Measurements from ENCODE around the gene TNFRSF9.
"Not testable (repeated sequence)": the region's sequence is repeated elsewhere in the genome, so short reads cannot be mapped to it uniquely, and the experiment has no call there.

Gene TNFRSF9

DNA sequence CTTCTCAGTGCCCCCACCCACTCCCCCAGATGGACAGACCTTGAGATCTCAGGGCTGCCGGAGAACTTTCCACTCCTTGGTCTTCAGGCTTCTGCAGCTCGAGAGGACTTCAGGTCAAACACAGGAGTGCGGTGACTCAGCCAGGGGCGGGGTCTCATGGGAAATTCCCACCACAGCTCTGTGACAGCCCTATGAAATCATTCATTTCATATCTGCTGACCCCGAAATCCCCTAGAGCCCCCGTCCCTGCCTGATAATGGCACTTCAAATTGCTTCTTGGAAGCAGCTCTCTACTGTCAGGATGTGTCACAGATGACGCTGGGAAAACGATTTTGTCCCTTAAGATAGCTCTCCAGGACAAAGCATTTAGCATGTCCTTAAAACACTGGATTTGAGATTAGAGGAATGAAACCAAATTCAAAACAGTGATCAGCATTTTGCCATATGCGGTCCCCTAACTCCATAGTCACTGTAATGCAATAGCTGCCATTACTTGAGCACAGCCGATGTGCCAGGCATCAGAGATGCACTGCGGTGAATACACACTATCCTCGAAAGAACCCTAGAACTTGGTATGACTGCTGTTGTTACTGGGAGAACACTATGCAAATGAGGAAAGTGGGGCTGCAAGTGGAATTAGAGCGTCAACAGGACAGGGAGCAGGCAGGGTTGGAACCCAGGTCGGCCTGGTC is at the start of gene TNFRSF9:
Gene TNFRSF9 (minus strand): TSS at position 95 of the 692 bp plus-strand sequence. CDS start 845 bp downstream, outside the sequence.
- peak; percentile 75 to 84 for DNase-seq (ENCODE audit: low read depth in 2 of 2)

DNA sequence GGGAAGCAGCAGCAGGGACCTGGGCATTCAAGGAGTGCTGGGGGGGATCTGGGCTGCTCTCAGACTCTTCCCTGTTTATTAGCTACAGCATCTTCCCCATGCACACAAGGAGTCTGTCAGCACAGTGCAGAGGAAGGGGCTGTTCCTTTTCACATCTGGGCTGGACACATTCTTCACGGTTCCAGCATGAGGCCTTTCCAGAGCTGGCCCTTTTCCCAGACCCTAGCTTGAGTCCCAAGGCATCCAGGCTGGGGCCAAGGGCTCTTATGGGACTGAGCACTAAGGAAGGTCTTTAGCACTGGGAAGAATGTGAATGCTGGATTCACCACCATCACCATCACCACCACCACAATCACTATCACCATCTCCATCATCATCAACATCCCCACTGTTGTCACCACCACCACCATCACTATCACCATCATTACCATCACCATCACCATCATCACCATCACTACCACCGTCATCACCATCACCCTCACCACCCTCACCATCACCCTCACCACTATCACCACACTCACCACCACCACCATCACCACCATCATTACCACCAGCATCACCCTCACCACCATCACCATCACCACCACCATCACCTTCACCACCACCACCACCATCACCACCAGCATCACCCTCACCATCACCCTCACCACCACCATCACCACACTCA is 49.3 kb upstream of the TNFRSF9 start:
- DNase-seq (ENCODE audit: low read depth in 2 of 2) = no peak

DNA sequence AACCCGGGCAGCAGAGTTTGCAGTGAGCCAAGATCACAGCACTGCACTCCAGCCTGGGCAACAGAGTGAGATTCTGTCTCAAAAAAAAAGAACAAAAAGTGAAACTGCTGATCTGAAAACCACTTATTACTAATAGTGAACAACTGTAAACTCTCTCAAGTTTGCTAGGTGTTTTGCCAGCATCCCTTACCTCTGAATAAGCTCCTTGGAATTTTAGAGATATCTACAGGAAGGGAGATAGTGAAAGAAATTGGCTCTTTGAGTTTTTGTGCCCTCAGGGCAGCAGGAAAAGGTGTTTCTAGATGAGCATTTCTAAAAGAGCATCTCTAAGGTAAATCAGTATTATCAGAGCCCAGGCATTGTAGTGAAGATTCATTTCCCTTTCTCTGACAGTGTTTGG is 47.9 kb upstream of the TNFRSF9 start:
- no peak for DNase-seq (ENCODE audit: low read depth in 2 of 2)

DNA sequence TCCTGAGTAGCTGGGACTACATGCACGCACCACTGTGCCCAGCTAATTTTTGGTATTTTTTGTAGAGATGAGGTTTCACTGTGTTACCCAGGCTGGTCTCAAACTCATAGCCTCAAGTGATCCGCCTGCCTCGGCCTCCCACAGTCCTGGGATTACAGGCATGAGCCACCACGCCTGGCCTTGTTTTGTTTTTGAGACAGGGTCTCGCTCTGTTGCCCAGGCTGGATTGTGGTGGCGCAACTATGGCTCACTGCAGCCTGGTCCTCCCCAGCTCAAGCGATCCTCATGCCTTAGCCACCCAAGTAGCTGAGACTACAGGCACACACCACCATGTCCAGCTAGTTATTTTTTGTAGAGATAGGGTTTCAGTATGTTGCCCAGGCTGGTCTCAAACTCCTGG is 46.9 kb upstream of the TNFRSF9 start:
- no peak for DNase-seq (ENCODE audit: low read depth in 2 of 2)

DNA sequence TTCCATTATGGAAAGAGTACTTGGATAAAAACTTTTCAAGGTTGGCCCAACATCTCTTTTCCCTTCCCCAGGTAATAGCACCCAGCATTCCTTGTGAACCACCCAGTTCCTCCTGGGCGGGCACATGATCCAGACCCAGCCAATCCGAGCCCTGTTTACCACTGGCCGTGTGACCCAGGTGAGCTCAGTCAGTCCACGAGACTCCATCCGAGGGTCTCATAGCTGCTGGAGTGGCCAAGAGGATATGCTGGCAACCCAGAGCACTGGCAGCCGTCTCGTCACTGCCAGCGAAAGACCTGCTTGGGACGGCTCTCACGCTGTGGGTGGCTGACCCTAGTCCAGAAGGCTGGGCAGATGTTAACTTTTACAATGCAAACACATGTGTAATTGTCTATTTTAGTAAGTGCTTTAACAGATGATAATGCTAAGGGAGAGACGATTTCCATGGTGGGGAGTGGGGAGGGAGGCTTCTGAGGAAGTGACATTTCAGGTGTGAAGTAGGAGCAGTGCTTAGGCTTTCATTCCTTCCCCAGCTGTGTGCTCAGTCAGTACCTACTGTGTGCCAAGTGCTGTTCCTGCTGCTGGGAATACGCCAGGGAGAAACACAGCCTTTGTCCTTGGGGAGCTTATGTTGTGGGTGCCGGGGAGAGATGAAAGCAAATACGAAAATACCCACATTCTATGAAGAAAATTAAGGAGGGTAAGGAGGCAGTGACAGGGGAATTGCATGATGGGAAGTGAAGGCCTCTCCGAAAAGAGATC is 45.4 kb upstream of the TNFRSF9 start:
- no peak for DNase-seq (ENCODE audit: low read depth in 2 of 2)

DNA sequence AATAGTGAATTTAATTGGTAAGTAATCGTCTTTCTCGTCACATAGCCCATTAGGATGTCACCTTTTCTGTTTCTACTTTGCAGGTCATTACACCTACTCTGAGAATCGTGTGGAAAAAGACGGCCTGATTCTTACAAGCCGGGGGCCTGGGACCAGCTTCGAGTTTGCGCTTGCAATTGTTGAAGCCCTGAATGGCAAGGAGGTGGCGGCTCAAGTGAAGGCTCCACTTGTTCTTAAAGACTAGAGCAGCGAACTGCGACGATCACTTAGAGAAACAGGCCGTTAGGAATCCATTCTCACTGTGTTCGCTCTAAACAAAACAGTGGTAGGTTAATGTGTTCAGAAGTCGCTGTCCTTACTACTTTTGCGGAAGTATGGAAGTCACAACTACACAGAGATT is 44.2 kb upstream of the TNFRSF9 start:
- no peak for DNase-seq (ENCODE audit: low read depth in 2 of 2)

DNA sequence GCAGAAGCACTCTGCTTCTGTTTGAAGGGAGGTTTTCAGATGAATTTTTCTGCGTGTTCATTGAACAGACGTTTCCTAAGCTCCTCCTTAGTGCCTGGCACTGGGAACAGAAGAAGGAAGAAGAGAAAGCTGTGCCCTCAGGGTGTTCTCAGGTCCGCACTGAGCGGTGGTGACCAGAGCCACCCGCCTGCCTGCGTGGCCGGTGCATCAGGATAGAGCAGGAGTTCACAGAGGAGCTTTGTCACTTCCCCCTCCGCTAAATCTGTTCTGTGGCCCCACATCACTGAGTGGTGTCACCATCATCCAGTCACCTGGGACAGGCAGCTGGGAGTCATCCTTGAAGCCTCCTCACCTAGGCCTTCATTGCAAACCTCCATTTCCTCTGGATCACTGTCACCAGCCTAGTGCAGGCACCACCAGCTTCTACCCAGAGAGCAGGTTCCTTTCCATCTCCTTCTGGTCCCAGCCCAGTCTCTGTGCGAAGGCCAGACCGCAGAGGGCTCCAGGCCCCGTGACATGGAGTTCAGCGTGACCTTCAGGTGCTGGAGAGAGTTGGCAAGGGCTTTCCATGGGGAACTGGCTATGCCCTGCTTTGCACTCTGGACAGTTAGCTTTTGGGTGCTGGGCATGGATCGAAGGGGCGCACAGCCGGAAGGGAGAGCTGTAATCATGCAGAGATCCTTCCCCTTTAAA is 42.6 kb upstream of the TNFRSF9 start:
- DNase-seq (ENCODE audit: low read depth in 2 of 2) = no peak

DNA sequence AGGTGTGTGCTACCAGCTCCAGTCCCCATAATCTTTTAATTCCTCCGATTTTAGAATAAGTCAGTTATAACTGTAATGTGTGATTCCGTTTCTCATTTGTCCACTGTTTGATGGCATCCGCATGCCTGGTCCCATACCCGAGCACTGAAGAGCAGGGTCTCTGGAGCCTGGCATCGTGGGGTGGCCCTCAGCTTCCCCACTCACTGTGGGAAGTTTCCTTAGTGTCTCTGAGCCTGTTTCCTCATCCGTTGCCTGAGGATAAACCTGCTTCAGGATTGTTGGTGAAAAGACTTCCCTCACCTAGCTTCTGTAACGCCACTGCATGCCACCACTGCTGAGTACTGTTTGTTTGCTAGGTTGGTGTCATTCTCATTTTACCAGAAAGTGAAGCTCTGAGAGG is 40.3 kb upstream of the TNFRSF9 start:
- DNase-seq (ENCODE audit: low read depth in 2 of 2) = no peak

DNA sequence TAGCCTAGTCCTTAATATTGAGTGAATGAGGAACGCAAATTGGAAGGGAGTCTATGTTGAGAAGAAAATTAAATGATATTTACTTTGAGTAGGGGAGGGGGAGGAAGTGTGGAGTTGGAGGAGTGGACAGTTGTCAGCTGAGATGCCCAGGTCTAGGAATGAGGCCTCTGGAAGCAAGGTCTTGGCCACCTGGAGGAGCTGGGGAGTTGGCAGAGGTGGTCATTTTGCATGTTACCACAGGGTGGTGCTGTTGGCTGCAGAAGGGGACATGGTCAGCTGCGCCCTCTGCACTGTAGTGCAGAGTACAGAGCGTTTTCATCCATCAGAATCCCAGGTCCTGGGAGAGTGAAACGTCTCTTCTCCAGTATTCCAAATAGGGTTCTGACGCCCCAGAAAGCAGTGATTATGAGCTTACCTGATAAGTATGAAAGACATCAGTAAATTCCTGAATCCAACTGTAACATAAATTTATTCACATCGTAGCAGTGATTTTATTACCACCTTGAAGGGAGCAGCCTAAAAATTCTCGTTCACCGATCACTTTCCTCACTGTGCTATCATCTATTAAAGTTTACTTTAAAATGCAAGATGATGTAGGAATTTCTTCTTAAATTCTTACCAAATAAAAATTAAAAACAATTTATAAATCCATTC is 34.7 kb upstream of the TNFRSF9 start:
- DNase-seq (ENCODE audit: low read depth in 2 of 2) = no peak

DNA sequence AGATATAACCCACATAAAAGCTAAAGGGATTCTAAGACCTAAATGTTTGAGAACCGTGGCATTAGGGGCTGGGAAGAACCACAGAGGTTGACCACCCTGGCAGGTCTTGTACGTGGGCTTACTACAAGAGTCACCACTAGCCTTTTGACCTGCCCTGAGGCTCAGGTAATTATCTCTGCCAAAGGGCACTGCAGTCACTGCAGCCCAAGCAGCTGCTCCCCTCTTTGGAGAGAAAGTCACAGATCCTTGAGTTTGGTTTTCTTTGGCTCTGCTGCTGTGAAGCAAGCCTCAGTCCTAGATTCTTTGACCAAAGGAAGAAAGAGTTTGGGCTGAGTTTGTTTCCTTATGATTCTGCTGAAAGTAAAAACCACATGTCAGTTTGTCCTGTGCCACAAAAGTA is 32.4 kb upstream of the TNFRSF9 start:
- no peak for DNase-seq (ENCODE audit: low read depth in 2 of 2)

DNA sequence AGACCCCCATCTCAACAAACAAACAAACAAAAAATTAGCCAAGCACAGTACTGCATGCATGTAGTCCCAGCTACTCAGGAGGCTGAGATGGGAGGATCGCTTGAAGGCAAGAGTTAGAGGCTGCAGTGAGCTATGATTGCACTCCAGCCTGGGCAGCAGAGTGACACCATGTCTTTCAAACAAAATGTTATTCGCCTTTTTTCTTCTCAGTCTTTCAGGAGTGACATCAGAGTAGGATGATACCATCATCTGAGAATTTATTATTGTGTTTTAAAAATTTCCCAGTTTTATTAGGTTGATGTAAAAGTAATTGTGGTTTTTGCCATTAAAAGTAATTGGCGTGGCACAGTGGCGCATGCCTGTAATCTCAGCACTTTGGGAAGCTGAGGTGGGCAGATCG is 31.6 kb upstream of the TNFRSF9 start:
- DNase-seq (ENCODE audit: low read depth in 2 of 2) = no peak

DNA sequence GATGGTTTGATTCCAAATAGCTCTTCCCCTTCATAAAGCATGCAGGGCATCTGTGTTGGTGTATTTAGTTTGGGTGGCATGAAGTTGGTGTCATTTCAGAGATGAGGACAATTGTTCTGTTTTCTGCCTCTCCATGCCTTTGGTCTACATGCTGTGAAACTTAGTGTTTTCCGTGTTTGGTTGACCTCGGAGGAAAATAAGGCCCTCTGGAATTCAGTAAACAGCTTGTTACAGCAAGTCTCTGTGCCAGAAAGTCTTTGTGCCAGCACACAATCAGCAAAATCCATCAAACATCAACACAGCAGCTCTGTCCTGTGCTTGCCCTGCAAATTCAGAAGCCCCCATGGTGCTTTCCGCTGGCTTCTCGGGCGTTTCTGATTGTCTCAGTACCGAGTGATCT is 30.4 kb upstream of the TNFRSF9 start:
- no peak for DNase-seq (ENCODE audit: low read depth in 2 of 2)

DNA sequence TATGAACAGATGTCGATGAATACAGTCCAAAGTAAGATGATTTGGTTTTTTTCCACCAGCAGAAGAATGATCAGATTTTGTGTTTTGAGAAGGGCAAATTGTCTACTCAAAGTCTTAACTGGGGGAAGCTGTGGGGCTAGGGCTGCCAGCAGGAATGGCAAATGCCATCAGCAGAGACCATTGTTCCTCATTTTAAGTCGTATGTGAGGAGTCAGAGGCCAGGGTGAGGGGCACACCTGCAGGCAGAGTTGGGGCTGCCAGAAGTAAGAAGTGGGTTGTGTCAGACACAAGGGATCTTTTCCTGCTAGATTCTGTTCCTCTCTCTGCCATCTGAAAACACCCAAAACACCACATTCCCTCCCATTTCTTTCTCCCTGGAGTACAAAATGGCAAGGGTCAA is 29.6 kb upstream of the TNFRSF9 start:
- no peak for DNase-seq (ENCODE audit: low read depth in 2 of 2)

DNA sequence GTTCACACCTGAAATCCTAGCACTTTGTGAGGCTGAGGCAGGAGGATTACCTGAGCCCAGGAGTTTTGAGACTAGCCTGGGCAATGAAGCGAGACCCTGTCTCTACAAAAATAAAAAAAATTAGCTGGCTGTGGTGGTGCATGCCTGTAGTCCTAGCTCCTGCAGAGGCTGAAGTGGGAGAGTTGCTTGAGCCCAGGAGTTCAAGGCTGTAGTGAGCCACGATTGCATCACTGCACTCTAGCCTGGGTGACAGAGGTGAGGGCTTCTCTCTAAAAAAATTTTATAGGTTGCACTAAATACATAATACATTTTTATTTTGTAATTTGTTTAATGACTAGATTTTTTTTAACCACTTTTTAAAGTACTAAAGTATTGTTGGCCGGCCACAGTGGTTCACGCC is 27.0 kb upstream of the TNFRSF9 start:
- no peak for DNase-seq (ENCODE audit: low read depth in 2 of 2)

DNA sequence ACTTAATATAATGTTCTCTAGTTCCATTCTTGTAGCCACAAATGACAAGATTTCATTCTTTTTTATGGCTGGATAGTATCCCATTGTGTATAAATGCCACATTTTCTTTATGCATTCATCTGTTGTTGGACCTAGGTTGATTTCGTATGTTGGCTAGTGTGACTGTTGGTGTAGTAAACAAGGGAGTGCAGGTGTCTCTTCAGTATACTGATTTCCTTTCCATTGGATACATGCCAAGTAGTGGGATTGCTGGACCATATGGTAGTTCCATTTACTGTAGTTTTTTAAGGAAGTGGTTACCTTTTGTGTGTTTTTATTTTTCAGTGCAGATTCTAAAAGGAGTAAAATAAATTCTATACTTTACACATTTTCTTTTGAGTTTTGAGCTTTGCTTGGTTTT is 26.6 kb upstream of the TNFRSF9 start:
- no peak for DNase-seq (ENCODE audit: low read depth in 2 of 2)

DNA sequence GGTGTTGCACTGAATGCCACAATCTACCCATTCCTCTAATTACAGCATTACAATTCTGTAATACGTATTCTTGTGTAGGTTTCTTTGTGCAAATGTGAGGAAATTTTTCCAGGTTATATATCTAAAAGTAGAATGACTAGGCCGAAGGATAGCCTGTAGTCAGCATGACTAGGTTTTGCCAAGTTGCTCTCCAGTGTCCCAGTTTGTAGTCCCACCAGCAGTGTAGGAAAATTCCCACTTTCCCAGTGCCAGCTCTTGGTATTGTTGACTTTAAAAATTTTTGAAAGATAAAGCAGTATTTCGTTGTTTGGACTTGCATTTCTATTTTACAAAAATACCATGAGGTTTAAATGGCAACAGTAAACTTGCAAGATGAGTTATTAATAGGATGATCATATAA is 23.8 kb upstream of the TNFRSF9 start:
- DNase-seq (ENCODE audit: low read depth in 2 of 2) = no peak

DNA sequence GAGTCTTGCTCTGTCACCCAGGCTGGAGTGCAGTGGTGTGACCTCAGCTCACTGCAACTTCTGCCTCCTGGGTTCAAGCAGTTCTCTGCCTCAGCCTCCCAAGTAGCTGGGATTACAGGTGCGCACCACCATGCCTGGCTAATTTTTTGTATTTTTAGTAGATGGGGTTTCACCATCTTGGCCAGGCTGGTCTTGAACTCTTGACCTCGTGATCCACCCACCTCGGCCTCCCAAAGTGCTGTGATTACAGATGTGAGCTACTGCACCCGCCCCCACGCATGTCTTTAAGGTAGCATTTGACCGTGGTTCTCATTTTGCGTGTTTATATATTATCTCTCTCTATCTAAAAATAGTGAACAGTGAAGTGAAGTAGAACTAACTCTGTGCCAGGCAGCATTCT is 23.2 kb upstream of the TNFRSF9 start:
- DNase-seq (ENCODE audit: low read depth in 2 of 2) = not testable (repeated sequence)

DNA sequence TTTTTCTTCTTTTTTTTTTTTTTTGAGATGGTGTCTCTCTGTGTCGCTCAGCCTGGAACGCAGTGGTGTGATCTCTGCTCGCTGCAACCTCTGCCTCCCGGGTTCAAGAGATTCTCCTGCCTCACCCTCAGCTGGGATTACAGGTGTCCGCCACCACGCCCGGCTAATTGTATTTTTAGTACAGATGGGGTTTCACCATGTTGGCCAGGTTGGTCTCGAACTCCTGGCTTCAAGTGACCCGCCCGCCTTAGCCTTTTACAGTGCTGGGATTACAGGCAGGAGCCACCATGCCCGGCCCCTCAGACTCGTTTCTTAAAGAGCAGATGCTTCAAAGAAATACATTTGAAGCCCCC is 22.7 kb upstream of the TNFRSF9 start:
- not testable (repeated sequence) for DNase-seq (ENCODE audit: low read depth in 2 of 2)

DNA sequence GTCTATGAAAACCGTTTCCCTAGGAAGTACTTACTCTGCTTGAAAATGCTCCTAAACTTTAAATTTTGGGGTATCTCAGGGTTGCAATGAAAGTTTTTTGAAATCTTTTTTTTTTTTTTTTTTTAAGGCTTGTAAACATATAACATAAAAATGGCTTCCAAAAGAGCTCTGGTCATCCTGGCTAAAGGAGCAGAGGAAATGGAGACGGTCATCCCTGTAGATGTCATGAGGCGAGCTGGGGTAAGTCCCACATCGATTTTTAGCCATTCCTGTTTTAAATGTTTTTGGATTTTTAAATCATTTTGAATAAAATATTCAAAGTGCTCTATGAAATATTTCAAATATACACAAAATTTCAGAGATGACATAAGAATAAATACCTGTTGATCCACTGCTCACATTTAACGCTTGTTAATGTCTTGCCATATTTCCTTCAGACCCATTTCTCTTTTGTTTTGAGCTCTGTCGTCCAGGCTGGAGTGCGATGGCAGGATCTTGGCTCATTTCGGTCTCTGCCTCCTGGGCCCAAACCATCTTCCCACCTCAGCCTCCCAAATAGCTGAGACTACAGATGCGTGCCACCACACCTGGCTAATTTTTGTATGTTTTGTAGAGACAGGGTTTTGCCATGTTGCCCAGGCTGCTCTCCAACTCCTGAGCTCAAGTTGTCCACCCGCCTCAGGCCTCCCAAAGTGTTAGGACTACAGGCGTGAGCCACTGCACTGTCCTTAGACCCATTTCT is 22.2 kb upstream of the TNFRSF9 start:
- DNase-seq (ENCODE audit: low read depth in 2 of 2) = no peak

DNA sequence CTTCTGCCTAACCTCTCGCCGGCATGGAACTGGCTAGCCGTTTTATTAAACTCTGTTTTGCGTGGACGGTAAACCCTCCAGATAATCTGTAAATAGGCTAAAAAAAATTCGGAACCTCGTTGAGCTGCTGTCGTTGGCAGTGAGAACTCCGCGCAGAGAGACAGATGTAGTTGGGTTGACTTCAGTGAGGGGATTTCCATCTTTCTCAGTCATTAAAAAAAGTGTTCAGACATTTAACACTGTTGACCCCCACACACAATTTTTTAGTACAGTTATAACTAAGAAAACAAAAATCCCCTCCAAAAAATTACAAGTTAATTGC is 21.3 kb upstream of the TNFRSF9 start:
- peak; percentile 16 to 35 for DNase-seq (ENCODE audit: low read depth in 2 of 2)
